ENCODE measurements around the gene ASMTL.
"Not testable (repeated sequence)": the region's sequence is repeated elsewhere in the genome, so short reads cannot be mapped to it uniquely, and the experiment has no call there.

The ASMTL gene

GRCh38 chrX:1387141-1387776 lies 65.5 kb downstream of the ASMTL start:
- no peak for DNase-seq (ENCODE audit: low spot score)

- DNase-seq (ENCODE audit: low spot score), result no peak
These were observed 66.2 kb downstream of the ASMTL start for GRCh38 chrX:1386338-1387127.

GRCh38 chrX:1385253-1386223 lies 67.2 kb downstream of the ASMTL start:
- no peak for DNase-seq (ENCODE audit: low spot score)

GRCh38 chrX:1384658-1385252 lies 68.0 kb downstream of the ASMTL start:
- no peak for DNase-seq (ENCODE audit: low spot score)

DNA sequence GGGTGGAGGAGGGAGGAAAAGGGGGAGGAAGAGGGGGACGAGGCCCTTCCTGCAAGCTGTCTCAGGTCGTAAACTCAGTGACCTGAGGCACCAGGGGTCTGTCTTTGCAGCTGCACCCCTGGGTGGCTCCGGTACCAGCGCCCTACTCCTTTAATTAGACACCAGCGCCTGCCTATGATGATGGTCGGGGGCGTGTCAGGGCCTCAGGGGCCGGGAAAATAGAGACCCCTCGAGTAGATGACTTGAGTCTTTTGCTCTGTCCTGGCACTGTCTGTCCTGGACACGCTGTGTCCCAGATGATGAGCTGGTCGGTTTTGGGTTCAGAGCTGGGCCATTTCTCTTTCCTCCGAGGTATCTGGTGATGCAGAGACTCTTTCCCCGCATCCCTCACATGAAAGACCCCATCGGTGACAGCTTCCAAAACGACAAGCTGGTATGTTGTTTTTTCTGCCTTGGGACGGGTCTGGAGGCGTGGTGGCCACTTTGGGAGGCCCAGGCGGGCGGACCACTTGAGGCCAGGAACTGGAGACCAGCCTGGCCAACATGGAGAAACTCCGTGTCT lies 72.0 kb downstream of the ASMTL start:
- DNase-seq (ENCODE audit: low spot score), result peak; percentile 17

DNA sequence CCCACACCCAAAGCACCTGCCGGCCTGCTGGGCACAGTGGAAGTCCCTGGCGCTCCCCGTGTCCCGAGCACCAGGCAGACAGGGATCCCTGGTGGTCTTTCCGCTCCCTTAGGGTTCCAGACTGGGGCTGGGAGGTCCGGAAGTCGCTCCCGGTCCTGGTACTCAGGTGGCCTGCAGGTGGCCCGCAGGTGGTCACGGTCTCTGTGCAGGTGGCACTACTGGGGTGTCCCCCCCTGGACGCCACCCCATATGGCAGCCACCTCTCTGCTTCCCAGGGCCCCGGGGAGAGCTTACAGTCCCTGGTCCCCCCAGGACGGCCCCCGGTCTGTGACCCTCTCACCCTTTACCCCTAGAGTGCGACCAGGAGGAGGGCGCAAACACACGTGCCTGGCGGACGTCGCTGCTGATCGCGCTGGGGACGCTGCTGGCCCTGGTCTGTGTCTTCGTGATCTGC lies 74.4 kb downstream of the ASMTL start:
- DNase-seq (ENCODE audit: low spot score), result no peak

DNA sequence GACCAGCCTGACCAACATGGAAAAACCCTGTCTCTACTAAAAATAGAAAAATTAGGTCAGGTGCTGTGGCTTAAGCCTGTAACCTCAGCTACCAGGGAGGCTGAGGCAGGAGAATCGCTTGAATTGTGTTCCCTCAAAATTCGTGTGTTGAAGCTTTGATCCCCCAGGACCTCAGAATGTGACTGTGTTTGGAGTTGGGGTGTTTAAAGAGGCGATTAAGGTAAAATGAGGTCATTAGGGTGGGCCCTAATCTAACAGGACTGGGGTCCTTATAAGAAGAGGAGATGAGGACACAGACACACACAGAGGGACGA lies 84.4 kb downstream of the ASMTL start:
- no peak for DNase-seq (ENCODE audit: low spot score)

DNA sequence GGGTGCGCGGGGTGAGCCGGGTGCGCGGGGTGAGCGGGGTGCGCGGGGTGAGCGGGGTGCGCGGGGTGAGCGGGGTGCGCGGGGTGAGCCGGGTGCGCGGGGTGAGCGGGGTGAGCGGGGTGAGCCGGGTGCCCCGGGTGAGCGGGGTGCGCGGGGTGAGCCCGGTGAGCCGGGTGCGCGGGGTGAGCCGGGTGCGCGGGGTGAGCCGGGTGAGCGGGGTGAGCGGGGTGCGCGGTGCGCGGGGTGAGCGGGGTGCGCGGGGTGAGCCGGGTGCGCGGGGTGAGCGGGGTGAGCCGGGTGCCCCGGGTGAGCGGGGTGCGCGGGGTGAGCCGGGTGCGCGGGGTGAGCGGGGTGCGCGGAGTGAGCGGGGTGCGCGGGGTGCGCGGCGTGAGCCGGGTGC lies 86.3 kb downstream of the ASMTL start:
- not testable (repeated sequence) for DNase-seq (ENCODE audit: low spot score)

GRCh38 chrX:1361910-1362309 lies 90.8 kb downstream of the ASMTL start:
- DNase-seq (ENCODE audit: low spot score), result no peak

DNA sequence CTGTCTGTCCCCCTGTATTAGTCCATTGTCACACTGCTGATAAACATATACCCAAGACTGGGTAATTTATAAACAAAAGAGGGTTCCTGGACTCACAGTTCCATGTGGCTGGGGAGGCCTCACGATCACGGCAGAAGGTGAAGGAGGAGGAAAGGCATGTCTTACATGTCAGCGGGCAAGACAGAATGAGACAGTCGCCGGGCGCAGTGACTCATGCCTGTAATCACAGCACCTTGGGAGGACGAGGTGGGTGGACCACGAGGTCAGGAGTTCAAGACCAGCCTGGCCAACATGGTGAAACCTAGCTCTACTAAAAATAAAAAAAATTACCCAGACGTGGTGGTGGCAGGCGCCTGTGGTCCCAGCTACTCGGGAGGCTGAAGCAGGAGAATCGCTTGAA lies 91.4 kb downstream of the ASMTL start:
- DNase-seq (ENCODE audit: low spot score), result no peak

DNA sequence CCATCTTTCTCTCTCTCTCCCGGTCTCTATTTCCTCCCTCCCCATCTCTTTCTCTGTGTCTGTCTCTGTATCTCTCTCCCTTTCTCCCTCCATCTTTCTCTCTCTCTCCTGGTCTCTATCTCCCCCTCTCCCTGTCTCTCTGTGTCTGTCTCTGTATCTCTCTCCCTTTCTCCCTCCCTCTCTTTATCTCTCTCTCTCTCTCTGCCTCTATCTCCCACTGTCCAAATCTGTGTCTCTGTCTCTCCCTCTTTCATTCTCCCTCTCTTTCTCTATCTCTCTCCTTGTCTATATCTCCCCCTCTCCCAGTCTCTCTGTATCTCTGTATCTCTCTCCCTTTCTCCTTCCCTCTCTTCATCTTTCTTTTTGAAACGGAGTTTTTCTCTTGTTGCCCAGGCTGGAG lies 92.5 kb downstream of the ASMTL start:
- DNase-seq (ENCODE audit: low spot score), result no peak

- DNase-seq (ENCODE audit: low spot score), result no peak
These were observed 93.2 kb downstream of the ASMTL start for GRCh38 chrX:1359477-1359873.

GRCh38 chrX:1358793-1359476 lies 93.8 kb downstream of the ASMTL start:
- DNase-seq (ENCODE audit: low spot score), result no peak

- no peak for DNase-seq (ENCODE audit: low spot score)
These were observed 94.7 kb downstream of the ASMTL start for GRCh38 chrX:1357993-1358392.

GRCh38 chrX:1355131-1356046 lies 97.3 kb downstream of the ASMTL start:
- DNase-seq (ENCODE audit: low spot score), result no peak

DNA sequence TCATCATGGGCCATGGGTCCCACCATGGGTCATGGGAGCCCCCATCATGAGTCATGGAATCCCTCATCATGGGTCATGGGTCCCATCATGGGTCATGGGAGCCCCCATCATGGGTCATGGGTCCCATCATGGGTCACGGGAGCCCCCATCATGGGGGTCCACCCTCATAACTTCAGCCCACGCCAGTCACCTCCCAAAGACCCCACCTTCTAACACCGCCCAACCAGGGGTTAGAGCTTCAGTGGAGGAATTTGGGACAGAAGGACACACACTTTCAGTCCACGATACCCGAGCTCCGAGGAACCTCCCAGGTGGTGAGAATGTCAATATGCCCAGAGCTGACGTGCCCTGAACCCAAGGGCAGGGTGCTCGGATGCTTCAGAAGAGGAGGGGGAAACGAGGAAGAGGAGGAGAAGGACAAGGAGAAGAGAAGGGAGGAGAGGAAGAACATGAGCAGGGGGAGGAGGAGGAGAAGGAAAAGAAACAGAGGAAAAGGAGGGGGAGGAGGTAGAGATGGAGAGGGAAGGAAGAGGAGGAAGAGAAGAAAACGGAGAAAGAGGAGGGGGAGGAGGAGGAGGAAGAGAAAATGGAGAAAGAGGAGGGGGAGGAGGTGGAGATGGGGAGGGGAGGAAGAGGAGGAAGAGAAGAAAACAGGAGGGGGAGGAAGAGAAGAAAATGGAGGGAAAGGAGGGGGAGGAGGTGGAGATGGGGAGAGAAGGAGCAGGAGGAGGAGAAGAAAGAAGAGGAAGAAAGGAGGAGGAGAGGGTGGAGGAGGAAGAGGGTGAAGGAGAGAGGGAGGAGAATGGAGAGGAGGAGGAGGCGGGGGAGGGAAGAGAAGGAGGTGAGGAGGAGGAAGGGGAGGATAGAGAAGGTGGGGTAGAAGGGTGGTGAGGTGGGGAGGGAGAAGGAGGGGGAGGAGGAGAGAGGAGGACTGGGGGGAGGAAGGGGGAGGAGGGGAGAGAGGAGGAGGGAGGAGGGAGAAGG lies 98.4 kb downstream of the ASMTL start:
- no peak for DNase-seq (ENCODE audit: low spot score)
